Naive B cell (primary cell): ENCODE results near the gene SYNDIG1. TPM values are rescaled to one million over a fixed set of nuclear protein-coding genes. Genes with fewer than 3 reads are reported as not detected.

Source experiments
- ATAC-seq, 2 donors: fragments of 150-1000 bp; cut with Tn5 transposase; 2 replicates each; pipeline ENCODE4 v1.10.0; 2021; ENCODE audit warnings: low read depth in 2 of 2, mild to moderate bottlenecking in 2 of 2, moderate library complexity in 2 of 2
- DNase-seq: peaks from one replicate; pipeline ENCODE4 v3.0.0; 2022
- H3K27ac Mint-ChIP-seq, 6 donors: one replicate each; pipeline ENCODE4 v1.8.0; 2020 to 2022; ENCODE audit warnings: mild to moderate bottlenecking in 6 of 6, mixed read lengths in 6 of 6, moderate library complexity in 5 of 6, inconsistent platforms in 2 of 6
- H3K27me3 Mint-ChIP-seq, 3 donors: one replicate each; pipeline ENCODE4 v1.8.0; 2021 to 2022; ENCODE audit warnings: mixed read lengths in 3 of 3, mild to moderate bottlenecking in 1 of 3
- H3K36me3 Mint-ChIP-seq, 2 donors: one replicate each; pipeline ENCODE4 v1.8.0; 2020 to 2022; ENCODE audit warnings: mixed read lengths in 2 of 2, inconsistent platforms in 1 of 2, mild to moderate bottlenecking in 1 of 2
- H3K4me1 Mint-ChIP-seq, 3 donors: one replicate each; pipeline ENCODE4 v1.8.0; 2020 to 2022; ENCODE audit warnings: mixed read lengths in 3 of 3, inconsistent platforms in 1 of 3, mild to moderate bottlenecking in 1 of 3, moderate library complexity in 1 of 3
- H3K4me3 Mint-ChIP-seq, 8 donors: one replicate each; pipeline ENCODE4 v1.8.0; 2020 to 2022; ENCODE audit warnings: mild to moderate bottlenecking in 8 of 8, mixed read lengths in 8 of 8, moderate library complexity in 8 of 8, inconsistent platforms in 2 of 8
- H3K9me3 Mint-ChIP-seq, 7 donors: one replicate each; pipeline ENCODE4 v1.8.0; 2020 to 2022; ENCODE audit warnings: mixed read lengths in 7 of 7, mild to moderate bottlenecking in 5 of 7, inconsistent platforms in 2 of 7, moderate library complexity in 1 of 7
- polyA plus RNA-seq, 6 donors: library from polyadenylated mRNA; unstranded; fragments of 300-500 nt; fragmentation: Illumina TruSeq; gene quantifications; one replicate each; pipeline ENCODE4 v1.2.3, GENCODE V29; 2021; ENCODE audit warnings: low read depth in 6 of 6

The SYNDIG1 gene
- polyA plus RNA-seq, 6 donors from 2014 or later, result not detected

DNA sequence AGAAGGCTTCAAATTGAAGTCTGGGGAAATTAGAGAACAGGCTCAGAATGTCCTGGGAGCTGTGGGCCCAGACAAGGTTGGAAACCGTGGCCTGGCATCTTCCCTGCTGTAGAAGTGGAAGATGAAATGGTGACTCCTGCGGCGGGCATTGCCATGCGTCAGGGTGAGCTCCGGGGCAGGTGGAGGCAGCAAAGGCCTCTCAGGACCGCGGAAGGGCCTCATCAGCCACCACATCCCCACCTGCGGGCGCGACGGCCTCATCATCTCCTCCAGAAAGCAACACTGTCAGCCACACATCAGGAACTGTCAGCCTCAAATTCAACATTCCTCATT, 161.7 kb downstream of the SYNDIG1 start:
- Mint-ChIP-seq H3K4me3 (no peak overlapping the region), H3K36me3 (no peaks in the 10 kb centered on the region), H3K9me3 (peaks cover 0 to 2% (median 0%) of the 10 kb centered on the region in 7 donors), H3K4me1 (no peaks in the 10 kb centered on the region), H3K27me3 (peaks cover 8 to 16% (median 10%) of the 10 kb centered on the region in 3 donors), H3K27ac (no peak overlapping the region)
- DNase-seq (no peak), ATAC-seq (no peak)

DNA sequence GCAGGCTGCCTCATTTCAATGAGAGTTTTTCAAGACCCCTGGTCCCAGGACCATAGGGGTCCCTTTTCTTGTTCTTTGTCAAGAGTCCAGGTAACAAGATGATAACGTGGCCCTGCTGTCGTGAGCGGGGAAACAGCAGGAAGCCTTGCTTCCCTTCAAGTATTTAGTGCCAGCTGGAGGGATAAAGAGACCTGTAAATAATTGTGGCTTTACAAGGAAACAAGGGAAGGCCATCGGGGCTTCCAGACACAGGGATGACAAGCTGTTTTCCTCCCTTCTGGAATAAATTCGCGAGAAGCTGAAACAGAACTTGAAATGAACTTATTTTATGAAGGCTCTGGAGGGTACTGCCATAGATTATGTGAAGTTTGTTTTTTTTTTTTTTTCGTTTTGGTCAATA, 163.2 kb downstream of the SYNDIG1 start:
- Mint-ChIP-seq H3K4me1 (no peaks in the 10 kb centered on the region), H3K9me3 (no peaks in the 10 kb centered on the region), H3K27ac (no peak overlapping the region), H3K4me3 (no peak overlapping the region), H3K27me3 (peaks cover 8 to 16% (median 10%) of the 10 kb centered on the region in 3 donors), H3K36me3 (no peaks in the 10 kb centered on the region)
- ATAC-seq (no peak), DNase-seq (no peak)

DNA sequence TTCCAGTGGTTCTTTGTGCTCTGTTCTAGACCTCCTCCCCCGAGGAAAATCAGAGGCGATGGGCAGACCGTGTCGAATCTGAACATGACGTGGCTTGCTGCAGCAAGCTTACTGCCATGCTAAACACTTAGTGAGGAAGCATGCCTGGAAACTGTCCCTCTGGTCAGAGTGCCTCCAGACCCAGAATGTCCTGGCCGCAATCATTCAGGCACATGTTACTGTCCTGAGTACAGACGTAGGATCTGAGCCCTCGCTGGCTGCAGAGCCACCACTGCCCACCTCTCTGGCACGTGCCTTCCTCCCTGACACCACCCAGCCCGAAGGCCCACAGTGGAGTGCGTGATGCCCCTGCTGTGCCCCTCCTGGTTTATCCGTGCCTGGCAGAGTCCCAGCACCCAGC, 163.6 kb downstream of the SYNDIG1 start:
- ATAC-seq (no peak), DNase-seq (no peak)
- peaks cover 8 to 16% (median 10%) of the 10 kb centered on the region in 3 donors for H3K27me3 Mint-ChIP-seq
- H3K9me3 Mint-ChIP-seq, result no peaks in the 10 kb centered on the region
- no peak overlapping the region for H3K27ac Mint-ChIP-seq
- no peaks in the 10 kb centered on the region for H3K4me1 Mint-ChIP-seq
- H3K4me3 Mint-ChIP-seq, result no peak overlapping the region
- H3K36me3 Mint-ChIP-seq, result no peaks in the 10 kb centered on the region

DNA sequence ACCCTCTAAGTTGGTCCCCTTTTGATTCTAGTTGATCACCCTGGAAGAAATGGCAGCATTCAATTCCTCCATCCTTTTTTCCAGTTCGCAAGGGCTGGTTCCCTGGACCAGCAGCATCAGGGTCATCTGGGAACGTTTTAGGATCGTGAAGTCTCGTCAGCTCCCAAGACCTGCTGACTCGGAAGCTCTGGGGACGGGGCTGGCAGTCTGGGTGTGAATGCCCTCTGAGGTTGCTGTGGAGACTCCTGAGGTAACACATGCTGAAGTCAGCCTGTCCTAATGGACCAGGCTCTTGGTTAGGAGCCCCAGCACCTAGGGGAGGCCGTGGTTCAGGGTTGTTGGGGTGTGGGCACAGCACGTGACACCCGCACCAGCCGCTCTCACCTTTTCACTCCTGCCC, 164.1 kb downstream of the SYNDIG1 start:
- Mint-ChIP-seq H3K4me3 (no peak overlapping the region), H3K4me1 (no peaks in the 10 kb centered on the region), H3K27ac (no peak overlapping the region), H3K27me3 (peaks cover 8 to 16% (median 10%) of the 10 kb centered on the region in 3 donors), H3K36me3 (no peaks in the 10 kb centered on the region), H3K9me3 (no peaks in the 10 kb centered on the region)
- no peak for ATAC-seq
- no peak for DNase-seq

DNA sequence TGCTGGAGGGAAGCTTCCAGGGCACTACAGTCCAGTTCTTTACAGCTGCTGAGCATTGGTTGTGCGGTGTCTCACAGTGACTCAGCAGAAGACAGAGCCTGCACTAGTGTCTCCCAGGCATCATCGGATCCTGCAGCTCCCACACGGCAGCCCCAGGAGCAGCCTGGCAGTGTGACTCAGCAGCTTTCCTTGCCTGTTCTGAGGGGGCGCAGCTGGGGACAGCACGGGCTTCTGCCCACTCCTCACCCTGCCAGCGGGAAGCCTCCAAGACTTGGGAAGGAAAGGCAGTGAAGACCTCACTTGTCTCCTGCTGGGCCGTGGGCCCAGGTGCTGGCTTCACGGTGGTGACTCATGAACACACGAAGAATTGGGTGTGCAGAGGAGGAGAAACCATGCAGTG, 165.4 kb downstream of the SYNDIG1 start:
- no peaks in the 10 kb centered on the region for H3K9me3 Mint-ChIP-seq
- H3K27me3 Mint-ChIP-seq, result peaks cover 8 to 10% (median 10%) of the 10 kb centered on the region in 3 donors
- no peak overlapping the region for H3K4me3 Mint-ChIP-seq
- DNase-seq (no peak), ATAC-seq (no peak)
- H3K27ac Mint-ChIP-seq, result no peak overlapping the region
- H3K36me3 Mint-ChIP-seq, result no peaks in the 10 kb centered on the region
- no peaks in the 10 kb centered on the region for H3K4me1 Mint-ChIP-seq

DNA sequence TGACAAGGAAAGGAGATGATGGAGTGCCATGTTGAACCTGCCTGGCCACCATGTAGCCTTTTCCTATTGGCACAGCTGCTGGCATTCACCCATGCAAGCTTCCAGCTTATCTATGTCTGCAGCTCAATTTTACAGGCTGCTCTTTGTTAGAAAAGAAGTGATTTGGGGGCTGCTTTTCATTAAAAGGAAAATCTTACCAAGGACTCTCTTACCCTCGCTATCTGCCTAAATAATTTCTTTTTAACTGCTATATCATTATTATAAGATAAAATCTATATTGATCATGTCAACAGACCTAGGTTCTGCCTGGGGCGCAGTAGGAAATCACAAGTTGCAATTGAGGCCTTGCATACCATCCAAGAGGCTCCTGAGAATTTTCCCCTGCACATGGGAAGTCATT, 167.2 kb downstream of the SYNDIG1 start:
- no peak for ATAC-seq
- H3K9me3 Mint-ChIP-seq, result peaks cover 0 to 3% (median 0%) of the 10 kb centered on the region in 7 donors
- H3K4me1 Mint-ChIP-seq, result no peaks in the 10 kb centered on the region
- no peak for DNase-seq
- no peak overlapping the region for H3K4me3 Mint-ChIP-seq
- no peak overlapping the region for H3K27ac Mint-ChIP-seq
- H3K36me3 Mint-ChIP-seq, result no peaks in the 10 kb centered on the region
- H3K27me3 Mint-ChIP-seq, result peaks cover 8 to 16% (median 8%) of the 10 kb centered on the region in 3 donors

DNA sequence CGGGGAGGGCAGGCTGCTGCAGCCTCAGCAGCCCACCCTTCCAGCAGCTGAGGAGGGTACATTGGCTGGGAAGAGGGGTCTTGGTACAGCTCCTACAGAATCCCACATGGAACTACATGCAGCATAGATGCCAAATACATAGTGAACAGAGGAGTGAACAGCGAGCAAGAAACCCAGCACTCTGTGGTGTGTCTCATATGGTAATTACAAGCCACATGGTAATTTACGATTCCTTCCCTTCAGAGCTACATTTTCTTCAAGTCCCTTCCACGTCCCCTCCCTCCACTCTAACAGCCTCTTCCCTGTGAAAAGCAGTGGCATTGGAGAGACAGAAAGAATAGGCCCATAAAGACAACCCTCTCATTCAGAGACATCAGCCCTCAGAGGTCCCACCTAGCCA, 167.7 kb downstream of the SYNDIG1 start:
- Mint-ChIP-seq H3K4me1 (no peaks in the 10 kb centered on the region), H3K27ac (no peak overlapping the region), H3K4me3 (no peak overlapping the region), H3K9me3 (peaks cover 0 to 3% (median 0%) of the 10 kb centered on the region in 7 donors), H3K27me3 (peaks cover 8 to 16% (median 8%) of the 10 kb centered on the region in 3 donors), H3K36me3 (no peaks in the 10 kb centered on the region)
- no peak for ATAC-seq
- no peak for DNase-seq

DNA sequence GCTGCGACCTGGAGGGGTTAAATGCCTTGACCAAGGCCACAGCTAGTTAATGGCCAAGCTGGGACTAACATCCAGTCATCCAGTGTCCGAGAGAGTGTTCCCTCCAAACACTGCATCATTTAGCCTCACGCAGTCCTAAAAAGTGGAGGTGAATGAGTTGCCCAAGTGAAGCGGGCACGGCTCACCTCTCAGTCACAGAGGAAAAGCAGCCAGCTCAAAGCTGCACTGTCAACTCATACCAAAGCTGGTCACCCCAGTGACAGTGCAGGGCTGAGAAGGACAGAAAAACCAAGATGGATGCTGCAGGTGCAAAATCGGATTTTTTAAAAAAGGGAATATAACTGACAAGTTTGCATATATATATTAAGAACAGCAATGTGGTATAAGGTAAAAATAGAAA, 168.5 kb downstream of the SYNDIG1 start:
- no peak for ATAC-seq
- DNase-seq, result no peak
- no peaks in the 10 kb centered on the region for H3K4me1 Mint-ChIP-seq
- no peaks in the 10 kb centered on the region for H3K36me3 Mint-ChIP-seq
- peaks cover 8 to 16% (median 8%) of the 10 kb centered on the region in 3 donors for H3K27me3 Mint-ChIP-seq
- no peak overlapping the region for H3K4me3 Mint-ChIP-seq
- no peak overlapping the region for H3K27ac Mint-ChIP-seq
- H3K9me3 Mint-ChIP-seq, result peaks cover 0 to 3% (median under 1%) of the 10 kb centered on the region in 7 donors

DNA sequence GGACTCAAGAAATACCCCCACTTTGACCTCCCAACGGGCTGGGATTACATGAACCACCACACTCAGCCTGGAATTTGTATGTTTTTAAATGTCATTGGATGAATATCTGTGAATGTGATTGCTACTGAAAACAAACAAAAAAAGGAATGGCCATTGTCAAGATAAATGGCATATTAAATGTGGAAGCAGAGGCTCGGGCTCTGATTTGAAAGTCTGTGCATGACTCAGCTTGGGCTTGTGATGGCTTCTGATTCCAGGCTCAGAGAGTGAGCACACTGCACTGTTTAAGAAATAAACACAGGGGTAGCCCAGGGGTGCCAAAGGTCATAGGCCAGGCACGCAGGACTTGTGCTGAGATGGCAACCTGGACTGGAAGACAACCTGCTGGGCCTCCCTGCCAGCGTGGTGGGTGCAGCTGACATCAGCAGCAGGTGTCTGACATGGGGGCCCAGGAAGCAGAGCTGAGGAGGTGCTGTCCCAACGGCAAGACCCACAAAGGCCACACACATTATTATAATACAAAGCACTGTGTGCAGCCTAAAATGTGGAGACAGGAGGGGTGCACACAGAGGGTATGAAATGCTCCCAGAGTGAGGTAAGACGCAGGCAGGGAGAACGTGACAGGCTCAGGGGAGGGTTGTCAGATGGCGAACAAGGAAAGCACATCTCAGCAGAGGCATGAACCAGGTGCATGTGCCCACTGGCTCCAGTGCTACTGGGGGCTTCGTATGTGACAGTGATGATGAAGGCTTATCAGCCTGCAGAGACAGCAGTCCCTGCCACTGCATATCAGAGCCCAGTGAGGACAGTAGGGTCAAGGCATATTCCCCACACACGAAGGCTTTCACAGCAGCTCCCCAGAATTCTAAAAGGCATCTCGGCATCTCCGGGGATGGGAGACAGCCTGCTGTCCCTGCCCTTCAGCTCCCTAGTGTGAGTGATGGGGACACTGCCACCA, 169.4 kb downstream of the SYNDIG1 start:
- DNase-seq (no peak), ATAC-seq (no peak)
- Mint-ChIP-seq H3K36me3 (no peaks in the 10 kb centered on the region), H3K27ac (no peak overlapping the region), H3K4me3 (peak overlapping the region in 1 of 8 donors; percentile 66), H3K9me3 (peaks cover 0 to 8% (median 2%) of the 10 kb centered on the region in 7 donors), H3K27me3 (peaks cover 8 to 16% (median 8%) of the 10 kb centered on the region in 3 donors), H3K4me1 (no peaks in the 10 kb centered on the region)

DNA sequence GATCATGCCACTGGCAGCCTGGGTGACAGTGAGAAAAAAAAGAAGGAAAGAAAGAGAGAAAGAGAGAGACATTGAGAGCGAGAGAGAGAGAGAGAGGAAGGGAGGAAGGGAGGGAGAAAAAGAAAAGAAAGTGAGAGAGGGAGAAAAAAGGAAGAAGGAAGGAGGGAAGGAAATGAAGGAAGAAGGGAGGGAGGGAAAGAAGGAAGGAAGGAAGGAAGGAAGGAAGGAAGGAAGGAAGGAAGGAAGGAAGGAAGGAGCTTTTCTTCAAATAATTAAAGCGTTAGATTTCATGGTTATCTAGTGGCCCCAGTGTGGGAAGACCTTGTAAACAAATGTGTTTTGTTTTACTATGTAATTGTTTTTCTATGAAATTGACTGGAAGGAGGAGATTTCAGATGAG, 170.8 kb downstream of the SYNDIG1 start:
- peaks cover 0 to 3% (median 0%) of the 10 kb centered on the region in 3 donors for H3K4me1 Mint-ChIP-seq
- peaks cover 4 to 19% (median 5%) of the 10 kb centered on the region in 3 donors for H3K27me3 Mint-ChIP-seq
- peak overlapping the region in 1 of 6 donors; percentile 69 for H3K27ac Mint-ChIP-seq
- H3K4me3 Mint-ChIP-seq, result no peak overlapping the region
- ATAC-seq (no peak), DNase-seq (no peak)
- H3K9me3 Mint-ChIP-seq, result peaks cover 0 to 8% (median 2%) of the 10 kb centered on the region in 7 donors
- H3K36me3 Mint-ChIP-seq, result no peaks in the 10 kb centered on the region

DNA sequence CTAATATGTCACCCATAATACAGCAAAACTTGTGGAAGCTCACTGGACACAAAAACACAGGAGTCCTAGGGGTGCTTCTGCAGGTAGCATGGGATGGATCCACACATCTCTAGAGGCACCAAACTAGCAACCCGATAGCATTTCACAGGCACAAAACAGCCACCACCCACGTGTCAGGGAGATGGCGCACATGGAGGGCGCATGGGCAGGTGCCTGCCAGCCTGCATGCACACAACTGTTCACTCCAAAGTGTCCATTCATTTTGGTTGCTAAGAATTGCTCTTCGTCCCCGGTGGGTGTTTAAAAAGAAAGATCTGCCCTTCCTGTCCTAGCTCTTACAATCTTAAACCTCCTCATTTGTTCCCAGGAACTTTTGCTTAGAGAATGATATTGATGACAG, 171.3 kb downstream of the SYNDIG1 start:
- Mint-ChIP-seq H3K4me3 (no peak overlapping the region), H3K4me1 (peaks cover 0 to 3% (median 0%) of the 10 kb centered on the region in 3 donors), H3K27ac (no peak overlapping the region), H3K9me3 (peaks cover 0 to 8% (median 2%) of the 10 kb centered on the region in 7 donors), H3K36me3 (no peaks in the 10 kb centered on the region), H3K27me3 (peaks cover 0 to 14% (median 2%) of the 10 kb centered on the region in 3 donors)
- DNase-seq (no peak), ATAC-seq (no peak)

DNA sequence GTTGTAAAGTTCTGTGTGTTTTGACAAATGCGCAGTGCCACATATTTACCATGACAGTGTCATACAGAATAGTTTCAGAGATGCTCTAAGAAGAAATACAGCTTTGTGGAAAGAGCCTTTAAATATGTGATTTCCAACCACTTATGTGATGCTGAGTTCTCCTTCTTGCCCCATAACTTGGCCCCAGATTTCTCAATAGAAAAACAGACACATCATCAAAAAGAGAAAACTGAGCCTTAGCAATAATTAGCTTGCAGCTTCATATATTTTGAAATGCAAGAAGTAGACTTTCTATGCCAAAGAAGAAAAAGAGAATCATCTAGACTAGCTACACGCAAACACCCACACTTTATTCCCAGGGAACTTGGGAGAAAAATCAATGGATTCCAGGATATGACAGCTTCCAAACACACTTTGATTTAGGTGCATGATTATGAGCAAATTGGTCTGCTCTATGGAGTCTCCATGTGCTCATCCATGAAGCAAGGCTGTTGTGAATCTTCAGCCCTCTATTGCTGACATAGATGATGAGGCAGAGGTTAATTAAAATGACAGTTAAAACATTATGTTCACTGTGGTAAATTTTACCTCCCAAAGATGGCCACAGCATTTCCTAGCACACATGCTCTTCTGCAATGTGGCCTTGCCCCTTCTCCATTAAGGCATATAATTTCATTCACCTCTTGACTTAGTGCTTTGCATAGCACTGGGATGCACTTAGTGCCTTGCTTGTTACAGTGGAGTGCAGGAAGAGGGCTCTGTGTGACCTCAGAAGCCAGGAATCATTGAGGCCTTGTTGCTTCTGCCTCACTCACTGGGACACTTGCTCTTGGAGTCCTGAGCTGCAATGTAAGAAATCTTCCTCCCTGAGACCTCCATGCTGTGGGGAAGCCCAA, 174.6 kb downstream of the SYNDIG1 start:
- peaks cover 4 to 23% (median 6%) of the 10 kb centered on the region in 3 donors for H3K4me1 Mint-ChIP-seq
- DNase-seq, result no peak
- H3K27me3 Mint-ChIP-seq, result peaks cover 0 to 24% (median 0%) of the 10 kb centered on the region in 3 donors
- peak overlapping the region in 1 of 6 donors; percentile 43 for H3K27ac Mint-ChIP-seq
- H3K9me3 Mint-ChIP-seq, result peaks cover 0 to 8% (median 2%) of the 10 kb centered on the region in 7 donors
- no peak overlapping the region for H3K4me3 Mint-ChIP-seq
- no peaks in the 10 kb centered on the region for H3K36me3 Mint-ChIP-seq
- ATAC-seq, result no peak

DNA sequence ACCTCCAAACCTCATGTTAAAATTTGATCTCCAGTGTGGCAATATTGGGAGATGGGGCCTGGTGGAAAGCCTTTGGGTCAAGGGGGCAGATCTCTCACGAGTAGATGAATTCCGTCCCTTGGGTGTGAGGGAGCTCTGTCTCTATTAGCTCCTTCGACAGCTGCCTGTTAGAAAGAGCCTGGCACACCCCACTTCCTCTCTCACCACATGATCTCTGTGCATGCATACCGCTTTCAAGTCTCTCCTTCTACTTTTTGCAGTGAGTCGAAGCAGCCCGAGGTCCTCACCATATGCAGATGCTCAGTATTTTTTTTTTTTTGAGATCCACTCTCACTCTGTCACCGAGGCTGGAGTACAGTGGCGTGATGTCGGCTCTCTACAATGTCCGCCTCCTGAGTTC, 176.9 kb downstream of the SYNDIG1 start:
- H3K27me3 Mint-ChIP-seq, result peaks cover 0 to 19% (median 6%) of the 10 kb centered on the region in 3 donors
- H3K4me1 Mint-ChIP-seq, result peaks cover 11 to 31% (median 11%) of the 10 kb centered on the region in 3 donors
- H3K36me3 Mint-ChIP-seq, result no peaks in the 10 kb centered on the region
- peak overlapping the region in 1 of 6 donors; percentile 11 for H3K27ac Mint-ChIP-seq
- DNase-seq (no peak), ATAC-seq (no peak)
- H3K9me3 Mint-ChIP-seq, result peaks cover 0 to 7% (median 2%) of the 10 kb centered on the region in 7 donors
- H3K4me3 Mint-ChIP-seq, result no peak overlapping the region
